OCI-LY1 (cell line): ENCODE data around the gene MTMR2.

Experiments
- CTCF ChIP-seq: fragments of 200-600 bp; sonication (generic), shearing (Covaris generic); IDR thresholded peaks from 2 replicates; pipeline ENCODE4 v1.5.1; 2017; ENCODE audit warnings: mild to moderate bottlenecking, antibody characterized with exemption, low read length, moderate library complexity, mixed read lengths
- EZH2 ChIP-seq: fragments of 200-600 bp; sonication (generic), shearing (Covaris generic); IDR thresholded peaks from 2 replicates; pipeline ENCODE4 v1.8.0; 2017; ENCODE audit warnings: borderline replicate concordance, mixed run types, mild to moderate bottlenecking, antibody characterized with exemption, low read length, moderate library complexity, mixed read lengths

- no peak for TF ChIP-seq CTCF
- no peak for TF ChIP-seq EZH2
These were observed 56.8 kb downstream of the MTMR2 start for GRCh38 chr11:95867105-95867504.
